NCI-H2227 (cell line): ENCODE results near the gene VWA7.

Experiments used
- DNase-seq: peaks from one replicate; lab custom pipeline; 2025; ENCODE audit not compliant: unreplicated experiment; lab: John Stamatoyannopoulos, UW

The VWA7 gene

GRCh38 chr6:31732029-31732428, 45.1 kb downstream of the VWA7 start:
- DNase-seq = no peak

- no peak for DNase-seq
Measured at GRCh38 chr6:31730631-31731086, 46.5 kb downstream of the VWA7 start.

GRCh38 chr6:31729979-31730630, 47.0 kb downstream of the VWA7 start:
- DNase-seq = peak; percentile 95

DNA sequence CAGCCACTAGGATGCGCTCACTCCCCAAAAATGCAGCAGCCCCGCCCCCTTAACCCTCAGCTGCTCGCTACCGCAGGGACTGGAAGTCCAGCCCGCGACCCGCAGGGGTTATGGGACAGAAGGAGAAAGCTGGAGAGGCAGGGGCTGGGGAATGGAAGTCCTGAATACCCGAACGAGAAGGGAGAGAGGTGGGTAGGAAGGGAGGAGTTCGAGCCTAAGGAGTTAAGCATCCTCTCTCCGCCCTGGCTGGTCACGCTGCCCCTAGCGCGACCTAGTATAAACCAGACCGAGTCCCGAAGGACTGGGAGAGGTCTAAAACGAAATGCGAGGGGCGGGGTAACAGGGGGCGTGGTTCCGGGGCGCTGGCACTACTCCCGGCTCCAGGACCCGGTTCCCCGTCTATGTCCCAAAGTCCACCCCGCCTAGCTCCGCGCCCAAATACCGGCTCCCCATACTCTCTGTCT, 47.6 kb downstream of the VWA7 start:
- DNase-seq = peak; percentile 87

- DNase-seq = no peak
Measured at GRCh38 chr6:31728767-31729514, 48.2 kb downstream of the VWA7 start, which contains the start of gene DDAH2. TSS of gene DDAH2 (minus strand) at chr6:31729299. CDS start at chr6:31729161, 138 bp downstream.

DNA sequence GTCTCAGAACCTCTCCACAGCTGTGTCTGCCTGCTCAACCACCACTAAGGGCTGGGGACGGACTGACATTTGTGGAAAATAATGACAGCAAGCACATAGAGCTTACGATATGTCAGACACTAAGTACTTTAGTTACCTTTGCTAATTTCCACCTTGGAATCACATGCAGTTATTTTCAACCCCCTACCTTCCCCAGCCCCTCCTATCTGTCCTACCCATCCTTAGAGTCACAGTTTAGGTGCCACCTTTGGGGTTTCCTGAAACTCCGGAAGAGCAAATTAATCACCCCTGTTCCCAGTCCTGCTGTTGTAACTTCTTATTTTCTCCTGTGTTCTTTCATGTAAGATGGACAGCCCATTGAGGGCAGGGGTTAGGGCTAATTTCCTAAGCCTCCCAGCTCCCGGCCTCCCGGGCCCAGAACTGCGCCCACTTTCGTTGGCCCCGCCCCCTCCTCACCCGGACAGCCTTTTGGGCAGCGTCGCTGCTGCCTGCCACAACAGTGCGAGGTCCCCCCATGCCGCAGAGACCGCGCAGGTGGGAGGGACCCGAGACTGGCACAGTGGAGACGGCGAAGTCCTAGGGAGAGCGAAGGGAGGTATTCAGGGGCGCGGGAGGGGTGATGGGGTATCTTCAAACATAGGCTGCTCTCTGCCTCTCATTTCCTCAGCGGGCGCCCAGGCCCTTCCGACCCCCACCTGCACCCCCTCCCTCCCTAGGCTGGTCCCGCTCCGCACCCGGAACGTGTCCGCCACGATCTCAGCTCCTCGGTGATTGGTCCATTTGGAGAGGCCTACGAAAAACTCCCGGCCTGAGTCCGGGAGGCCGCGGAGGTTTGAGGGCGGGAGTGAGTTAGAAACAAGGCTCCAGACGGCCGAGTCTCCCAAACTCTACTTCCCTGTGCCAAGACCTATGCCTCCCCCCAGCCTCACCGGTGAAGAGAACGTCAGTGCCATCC, 49.1 kb downstream of the VWA7 start:
- no peak for DNase-seq

GRCh38 chr6:31727034-31727716, 50.0 kb downstream of the VWA7 start:
- no peak for DNase-seq

- no peak for DNase-seq
Measured at GRCh38 chr6:31725502-31726350, 51.4 kb downstream of the VWA7 start.

- no peak for DNase-seq
Measured at GRCh38 chr6:31723980-31724691, 53.0 kb downstream of the VWA7 start.

- DNase-seq = no peak
Measured at GRCh38 chr6:31723245-31723979, 53.7 kb downstream of the VWA7 start, which contains the start of gene MPIG6B. TSS of gene MPIG6B (plus strand) at chr6:31723373. CDS start at chr6:31723384, 11 bp downstream.

DNA sequence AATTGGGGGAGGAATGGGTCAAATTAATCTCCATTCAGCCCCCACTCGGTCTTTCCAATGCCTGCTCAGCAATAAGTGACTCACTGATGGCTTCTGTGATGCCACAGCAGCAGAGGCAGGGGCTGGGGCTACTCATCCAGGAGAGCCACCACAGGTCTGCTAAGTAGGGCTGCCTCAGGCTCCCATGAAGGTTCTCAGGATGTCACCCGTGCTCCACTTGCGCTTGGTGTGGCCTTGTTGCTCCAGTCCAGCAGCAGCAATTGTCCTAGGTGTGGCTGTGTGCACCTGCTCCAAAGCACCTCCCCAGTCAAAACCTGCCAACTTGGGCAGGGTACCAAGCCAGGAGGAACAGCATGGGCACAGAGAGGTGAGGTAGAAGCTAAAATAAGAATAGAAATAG, 55.0 kb downstream of the VWA7 start:
- DNase-seq = no peak

DNA sequence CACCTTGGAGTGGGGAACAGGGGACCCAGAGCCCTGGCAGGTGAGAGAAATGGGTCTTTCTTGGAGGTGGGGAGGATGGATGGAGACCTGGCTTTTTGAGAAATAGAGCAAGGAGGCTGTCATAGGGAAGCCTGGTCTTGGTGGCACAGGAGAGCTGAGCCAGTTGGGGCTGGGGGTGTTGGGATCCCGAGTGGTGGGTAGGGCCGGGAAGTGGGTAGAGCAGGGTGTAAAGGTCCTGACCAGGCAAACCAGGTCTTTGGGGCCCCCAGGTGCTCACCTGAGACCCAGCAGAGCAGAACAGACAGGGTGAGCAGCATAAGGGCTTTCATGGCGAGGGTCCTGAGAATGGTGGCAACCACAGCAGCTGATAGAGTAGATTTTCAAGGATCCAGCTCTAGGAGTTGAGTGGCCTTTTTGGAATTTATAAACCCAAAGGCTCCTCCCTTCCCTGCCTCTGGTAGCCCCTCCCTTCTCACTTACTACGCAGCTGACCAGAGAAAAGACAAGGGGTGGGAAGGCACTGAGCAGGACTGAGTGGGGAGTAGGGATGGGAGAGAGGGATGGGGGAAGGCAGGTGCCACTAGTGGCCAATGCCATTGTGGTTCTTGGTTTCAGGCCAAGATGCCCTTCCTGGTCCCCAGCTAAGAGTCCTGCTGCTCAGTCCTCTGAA, 55.6 kb downstream of the VWA7 start, which contains the start of gene LY6G6C:
Gene LY6G6C, minus strand, starts transcription at position 396 of the 670 bp plus-strand sequence. Its CDS starts 67 bp downstream, at position 329.
- DNase-seq = no peak

GRCh38 chr6:31720196-31720770, 56.8 kb downstream of the VWA7 start:
- no peak for DNase-seq

- DNase-seq = no peak
Measured at GRCh38 chr6:31719001-31719400, 58.1 kb downstream of the VWA7 start.

GRCh38 chr6:31718265-31718664, 58.9 kb downstream of the VWA7 start:
- DNase-seq = no peak

- DNase-seq = peak; percentile 29
Measured at GRCh38 chr6:31717499-31718222, 59.5 kb downstream of the VWA7 start.
